ENCODE data around the gene CP.

CP gene

GRCh38 chr3:149258298-149258697, 36.7 kb upstream of the CP start:
- no peak for DNase-seq (ENCODE audit: extremely low read depth, low read depth)
- no peak for TF ChIP-seq CTCF (IDR thresholded peaks at IDR 0.05; ENCODE audit: low read depth, low read length, missing control alignments)

GRCh38 chr3:149252272-149252671, 30.6 kb upstream of the CP start:
- TF ChIP-seq CTCF (IDR thresholded peaks at IDR 0.05; ENCODE audit: low read depth, low read length, missing control alignments): no peak
- no peak overlapping the region for H3K4me3 ChIP-seq (replicated peaks; ENCODE audit: low read depth, low read length)
- no peak for DNase-seq (ENCODE audit: extremely low read depth, low read depth)

More at GRCh38 chr3:149258298-149258697, 36.7 kb upstream of the CP start:
- H3K4me3 ChIP-seq (replicated peaks; ENCODE audit: low read depth, low read length): no peak overlapping the region

GRCh38 chr3:149251186-149251585, 29.6 kb upstream of the CP start:
- TF ChIP-seq CTCF (IDR thresholded peaks at IDR 0.05; ENCODE audit: low read depth, low read length, missing control alignments): no peak
- no peak overlapping the region for H3K4me3 ChIP-seq (replicated peaks; ENCODE audit: low read depth, low read length)
- no peak for DNase-seq (ENCODE audit: extremely low read depth, low read depth)

GRCh38 chr3:149247929-149248691, 26.5 kb upstream of the CP start:
- H3K4me3 ChIP-seq (replicated peaks; ENCODE audit: low read depth, low read length): no peak overlapping the region
- no peak for DNase-seq (ENCODE audit: extremely low read depth, low read depth)
- TF ChIP-seq CTCF (IDR thresholded peaks at IDR 0.05; ENCODE audit: low read depth, low read length, missing control alignments): no peak

- H3K4me3 ChIP-seq (replicated peaks; ENCODE audit: low read depth, low read length): no peak overlapping the region
- TF ChIP-seq CTCF (IDR thresholded peaks at IDR 0.05; ENCODE audit: low read depth, low read length, missing control alignments): no peak
- DNase-seq (ENCODE audit: extremely low read depth, low read depth): no peak
Measured at GRCh38 chr3:149247008-149247710, 25.5 kb upstream of the CP start.

- H3K4me3 ChIP-seq (replicated peaks; ENCODE audit: low read depth, low read length): no peak overlapping the region
- TF ChIP-seq CTCF (IDR thresholded peaks at IDR 0.05; ENCODE audit: low read depth, low read length, missing control alignments): no peak
- no peak for DNase-seq (ENCODE audit: extremely low read depth, low read depth)
Measured at GRCh38 chr3:149245738-149246451, 24.3 kb upstream of the CP start.
